ENCODE measurements around the gene ATP11A. TPM values are rescaled to one million over a fixed set of nuclear protein-coding genes. Genes with fewer than 3 reads are reported as not detected.

The ATP11A gene
- total and polyA plus RNA-seq, 2 experiments from 2014 or later: 28.7 to 30.8 TPM

DNA sequence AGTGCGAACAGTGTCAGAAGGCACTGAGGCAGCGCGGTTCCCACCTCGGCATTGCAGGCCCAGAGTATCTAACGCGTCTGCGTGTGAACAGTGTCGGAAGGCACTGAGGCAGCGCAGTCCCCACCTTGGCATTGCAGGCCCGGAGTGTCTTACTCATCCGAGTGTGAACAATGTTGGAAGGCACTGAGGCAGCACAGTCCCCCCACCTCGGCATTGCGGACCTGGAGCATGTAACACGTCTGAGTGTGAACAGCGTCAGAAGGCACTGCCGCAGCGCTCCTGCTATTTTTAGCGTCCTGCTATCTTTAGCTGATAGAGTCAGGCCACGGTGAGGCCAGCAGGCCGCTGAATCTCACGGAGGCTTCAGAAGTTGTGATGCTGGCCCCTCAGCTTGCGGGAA is 39.6 kb downstream of the ATP11A start:
- peak overlapping the region; percentile 52 for H3K27ac ChIP-seq
- WGBS (ENCODE audit: low lambda C conversion rate, missing lambda C conversion rate): 75% methylated on average over 22 of the region's 22 CpGs
- peaks cover 39% of the 10 kb centered on the region for H3K4me1 ChIP-seq (ENCODE audit: insufficient read depth)
- peaks cover 92% of the 10 kb centered on the region for H3K79me2 ChIP-seq
- H4K20me1 ChIP-seq (ENCODE audit: insufficient read depth, poor library complexity, severe bottlenecking): peaks cover 8% of the 10 kb centered on the region
- peak overlapping the region; percentile 3 for H3K4me2 ChIP-seq
- no peaks in the 10 kb centered on the region for H3K27me3 ChIP-seq
- TF ChIP-seq EZH2 (IDR thresholded peaks at IDR 0.05; ENCODE audit: borderline replicate concordance) (no peak), EZH2phosphoT487 (IDR thresholded peaks at IDR 0.05; ENCODE audit: low read depth, severe bottlenecking, unreplicated experiment) (no peak)
- TF ChIP-seq, protein P1, sequence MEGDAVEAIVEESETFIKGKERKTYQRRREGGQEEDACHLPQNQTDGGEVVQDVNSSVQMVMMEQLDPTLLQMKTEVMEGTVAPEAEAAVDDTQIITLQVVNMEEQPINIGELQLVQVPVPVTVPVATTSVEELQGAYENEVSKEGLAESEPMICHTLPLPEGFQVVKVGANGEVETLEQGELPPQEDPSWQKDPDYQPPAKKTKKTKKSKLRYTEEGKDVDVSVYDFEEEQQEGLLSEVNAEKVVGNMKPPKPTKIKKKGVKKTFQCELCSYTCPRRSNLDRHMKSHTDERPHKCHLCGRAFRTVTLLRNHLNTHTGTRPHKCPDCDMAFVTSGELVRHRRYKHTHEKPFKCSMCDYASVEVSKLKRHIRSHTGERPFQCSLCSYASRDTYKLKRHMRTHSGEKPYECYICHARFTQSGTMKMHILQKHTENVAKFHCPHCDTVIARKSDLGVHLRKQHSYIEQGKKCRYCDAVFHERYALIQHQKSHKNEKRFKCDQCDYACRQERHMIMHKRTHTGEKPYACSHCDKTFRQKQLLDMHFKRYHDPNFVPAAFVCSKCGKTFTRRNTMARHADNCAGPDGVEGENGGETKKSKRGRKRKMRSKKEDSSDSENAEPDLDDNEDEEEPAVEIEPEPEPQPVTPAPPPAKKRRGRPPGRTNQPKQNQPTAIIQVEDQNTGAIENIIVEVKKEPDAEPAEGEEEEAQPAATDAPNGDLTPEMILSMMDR (IDR thresholded peaks at IDR 0.05; ENCODE audit: poor library complexity): no peak
- no peaks in the 10 kb centered on the region for H3K9me2 ChIP-seq (replicated peaks; ENCODE audit: insufficient read depth)
- no peak for DNase-seq (ENCODE audit: low spot score)
- no peaks in the 10 kb centered on the region for H3K36me3 ChIP-seq (replicated peaks; ENCODE audit: insufficient read depth, low read depth)
- no peak overlapping the region for H3K4me3 ChIP-seq
- H2AFZ ChIP-seq: no peak overlapping the region
- no peaks in the 10 kb centered on the region for H3K9me3 ChIP-seq (ENCODE audit: low read depth)

DNA sequence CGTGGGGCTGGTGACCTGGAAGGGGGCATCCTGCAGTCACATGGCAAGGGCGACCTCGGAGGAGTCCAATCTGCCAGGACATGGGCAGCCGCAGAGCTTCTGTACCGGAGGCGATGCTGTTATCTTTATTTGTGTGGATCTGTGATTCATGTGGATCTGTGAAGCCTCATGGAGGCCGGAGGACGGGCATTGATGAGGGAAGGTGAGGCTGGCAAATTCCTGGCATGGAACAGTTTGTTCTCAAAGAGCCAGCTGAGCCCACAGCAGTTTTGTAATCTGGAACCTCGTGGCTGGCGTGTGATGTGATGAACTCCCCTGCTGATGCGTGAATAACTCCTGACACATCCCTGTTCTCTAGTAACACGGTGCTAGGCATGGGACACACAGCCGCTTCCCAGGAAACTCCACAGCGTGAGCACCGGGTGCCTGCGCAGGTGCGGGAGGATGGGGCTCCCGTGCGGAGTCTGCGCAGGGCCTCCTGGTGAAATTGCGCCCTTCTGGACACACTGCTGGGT is 40.4 kb downstream of the ATP11A start:
- H3K79me2 ChIP-seq: peaks cover 87% of the 10 kb centered on the region
- H3K4me2 ChIP-seq: peak overlapping the region; percentile 3
- H3K36me3 ChIP-seq (replicated peaks; ENCODE audit: insufficient read depth, low read depth): no peaks in the 10 kb centered on the region
- no peak overlapping the region for H3K4me3 ChIP-seq
- DNase-seq (ENCODE audit: low spot score): no peak
- TF ChIP-seq EZH2 (IDR thresholded peaks at IDR 0.05; ENCODE audit: borderline replicate concordance) (no peak), EZH2phosphoT487 (IDR thresholded peaks at IDR 0.05; ENCODE audit: low read depth, severe bottlenecking, unreplicated experiment) (no peak)
- TF ChIP-seq, protein P1 (IDR thresholded peaks at IDR 0.05; ENCODE audit: poor library complexity): no peak
- 89% methylated on average over 21 of the region's 21 CpGs for WGBS (ENCODE audit: low lambda C conversion rate, missing lambda C conversion rate)
- no peak overlapping the region for H2AFZ ChIP-seq
- H3K4me1 ChIP-seq (ENCODE audit: insufficient read depth): peaks cover 40% of the 10 kb centered on the region
- no peaks in the 10 kb centered on the region for H3K27me3 ChIP-seq
- H4K20me1 ChIP-seq (ENCODE audit: insufficient read depth, poor library complexity, severe bottlenecking): peaks cover 8% of the 10 kb centered on the region
- peak overlapping the region; percentile 76 for H3K27ac ChIP-seq
- no peaks in the 10 kb centered on the region for H3K9me3 ChIP-seq (ENCODE audit: low read depth)
- no peaks in the 10 kb centered on the region for H3K9me2 ChIP-seq (replicated peaks; ENCODE audit: insufficient read depth)

DNA sequence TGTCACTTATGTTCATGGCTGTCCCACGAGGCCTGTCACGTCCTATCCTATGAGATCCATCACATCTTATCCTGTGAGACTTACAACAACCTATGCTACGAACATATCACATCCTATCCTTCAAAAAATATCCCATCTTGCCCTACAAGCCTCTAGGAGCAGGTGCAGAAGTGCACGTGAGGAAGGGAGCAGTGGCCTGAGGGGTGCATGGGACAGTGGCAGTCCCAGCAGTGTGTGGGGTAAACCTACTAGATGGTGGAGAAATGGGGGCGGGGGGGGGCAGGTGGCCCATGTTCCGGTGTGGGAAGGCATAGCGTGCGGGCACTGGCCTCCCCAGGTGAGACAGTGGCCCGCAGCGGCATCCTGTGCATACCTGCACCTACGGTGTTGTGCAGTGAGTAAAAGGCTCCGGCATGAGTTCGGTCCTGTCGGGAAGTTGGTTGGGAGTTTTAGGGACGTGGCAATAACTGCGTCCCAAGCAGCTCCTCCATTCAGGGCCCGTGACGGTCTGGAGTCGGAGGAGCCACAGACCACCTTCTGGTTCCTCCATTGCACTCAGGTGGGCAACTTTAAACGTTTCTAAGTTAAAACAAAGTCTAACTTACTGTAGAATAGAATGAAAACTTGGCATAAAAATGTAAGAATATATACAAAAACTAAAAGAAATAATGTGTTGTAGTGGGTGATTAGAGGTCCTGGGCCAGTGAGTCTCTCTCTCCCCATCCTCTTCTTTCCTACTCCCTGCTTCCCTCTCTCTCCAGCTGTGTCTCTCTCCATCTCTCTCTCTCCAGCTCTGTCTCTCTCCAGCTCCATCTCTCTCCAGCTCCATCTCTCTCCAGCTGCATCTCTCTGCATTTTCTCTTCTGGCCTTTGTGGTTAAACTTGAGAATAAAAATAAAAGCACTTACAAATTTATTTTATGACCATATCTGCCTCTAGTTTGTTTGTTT is 42.1 kb downstream of the ATP11A start:
- DNase-seq (ENCODE audit: low spot score): no peak
- no peaks in the 10 kb centered on the region for H3K27me3 ChIP-seq
- H3K4me1 ChIP-seq (ENCODE audit: insufficient read depth): peaks cover 23% of the 10 kb centered on the region
- no peaks in the 10 kb centered on the region for H3K36me3 ChIP-seq (replicated peaks; ENCODE audit: insufficient read depth, low read depth)
- no peak overlapping the region for H3K4me3 ChIP-seq
- H4K20me1 ChIP-seq (ENCODE audit: insufficient read depth, poor library complexity, severe bottlenecking): peaks cover 8% of the 10 kb centered on the region
- H2AFZ ChIP-seq: no peak overlapping the region
- 96% methylated on average over 19 of the region's 20 CpGs for WGBS (ENCODE audit: low lambda C conversion rate, missing lambda C conversion rate)
- H3K79me2 ChIP-seq: peaks cover 86% of the 10 kb centered on the region
- H3K9me2 ChIP-seq (replicated peaks; ENCODE audit: insufficient read depth): no peaks in the 10 kb centered on the region
- H3K27ac ChIP-seq: no peak overlapping the region
- no peak overlapping the region for H3K4me2 ChIP-seq
- TF ChIP-seq EZH2phosphoT487 (IDR thresholded peaks at IDR 0.05; ENCODE audit: low read depth, severe bottlenecking, unreplicated experiment): no peak
- H3K9me3 ChIP-seq (ENCODE audit: low read depth): no peaks in the 10 kb centered on the region

DNA sequence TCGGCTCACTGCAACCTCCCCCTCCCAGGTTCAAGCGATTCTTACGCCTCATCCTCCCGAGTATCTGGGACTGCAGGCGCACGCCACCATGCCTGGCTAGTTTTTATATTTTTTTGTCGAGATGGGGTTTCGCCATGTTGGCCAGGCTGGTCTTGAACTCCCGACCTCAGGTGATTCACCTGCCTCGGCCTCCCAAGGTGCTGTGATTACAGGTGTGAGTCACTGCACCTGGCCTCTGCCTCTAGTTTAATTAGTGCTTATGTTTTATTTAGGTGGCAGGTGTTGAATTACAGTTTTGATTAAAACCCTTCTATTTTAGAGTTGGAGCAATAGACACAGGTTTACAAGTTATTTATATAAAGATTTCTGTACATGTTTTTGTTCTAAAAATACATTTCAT is 42.8 kb downstream of the ATP11A start:
- H3K4me2 ChIP-seq: no peak overlapping the region
- TF ChIP-seq, protein P1 (IDR thresholded peaks at IDR 0.05; ENCODE audit: poor library complexity): no peak
- TF ChIP-seq EZH2phosphoT487 (IDR thresholded peaks at IDR 0.05; ENCODE audit: low read depth, severe bottlenecking, unreplicated experiment) (no peak), EZH2 (IDR thresholded peaks at IDR 0.05; ENCODE audit: borderline replicate concordance) (no peak)

More for the DNA sequence above, 42.8 kb downstream of the ATP11A start:
- 92% methylated on average over 10 of the region's 10 CpGs for WGBS (ENCODE audit: low lambda C conversion rate, missing lambda C conversion rate)
- Histone ChIP-seq H4K20me1 (ENCODE audit: insufficient read depth, poor library complexity, severe bottlenecking) (peaks cover 8% of the 10 kb centered on the region), H3K9me3 (ENCODE audit: low read depth) (no peaks in the 10 kb centered on the region), H2AFZ (no peak overlapping the region), H3K9me2 (replicated peaks; ENCODE audit: insufficient read depth) (no peaks in the 10 kb centered on the region), H3K4me1 (ENCODE audit: insufficient read depth) (peaks cover 20% of the 10 kb centered on the region), H3K79me2 (peaks cover 86% of the 10 kb centered on the region), H3K36me3 (replicated peaks; ENCODE audit: insufficient read depth, low read depth) (no peaks in the 10 kb centered on the region), H3K27ac (no peak overlapping the region), H3K27me3 (no peaks in the 10 kb centered on the region), H3K4me3 (no peak overlapping the region)
- no peak for DNase-seq (ENCODE audit: low spot score)
